ENCODE results near the gene CD8B. TPM values are rescaled to one million over a fixed set of nuclear protein-coding genes. Genes with fewer than 3 reads are reported as not detected.
A peak's percentile ranks its signal among the peaks of the same experiment; 100 is the strongest.
"Not testable (repeated sequence)": the region's sequence is repeated elsewhere in the genome, so short reads cannot be mapped to it uniquely, and the experiment has no call there.

The CD8B gene
- total RNA-seq, 1 donor from 2014 or later, result 2.5 TPM

GRCh38 chr2:86839871-86840548, 21.7 kb downstream of the CD8B start:
- DNase-seq (ENCODE audit: low read depth); H3K4me3 ChIP-seq (ENCODE audit: low read depth, low read length): not testable (repeated sequence)

- not testable (repeated sequence) for DNase-seq (ENCODE audit: low read depth); H3K4me3 ChIP-seq (ENCODE audit: low read depth, low read length)
Observed at GRCh38 chr2:86839455-86839854, 22.2 kb downstream of the CD8B start.

DNA sequence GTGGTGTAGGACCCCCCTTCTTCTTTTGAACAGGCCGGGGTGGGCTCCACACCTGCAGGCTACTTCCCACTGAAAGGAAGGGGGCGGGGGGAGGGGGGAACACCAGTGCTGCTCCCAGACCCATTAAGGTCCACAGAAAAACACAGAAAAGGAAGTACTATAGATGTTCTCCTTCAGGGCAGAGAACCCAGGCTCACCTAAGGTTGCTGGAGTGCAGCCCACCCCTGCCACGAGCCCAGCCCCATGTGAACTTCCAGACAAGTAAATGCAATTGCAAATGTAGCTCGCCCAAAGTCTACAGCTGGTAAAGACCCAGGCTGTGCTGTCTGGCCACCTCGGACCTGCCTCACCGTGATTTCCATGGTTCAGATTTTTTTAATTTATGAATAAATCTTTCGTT, 24.0 kb downstream of the CD8B start:
- H3K4me3 ChIP-seq (ENCODE audit: low read depth, low read length); DNase-seq (ENCODE audit: low read depth): not testable (repeated sequence)

DNA sequence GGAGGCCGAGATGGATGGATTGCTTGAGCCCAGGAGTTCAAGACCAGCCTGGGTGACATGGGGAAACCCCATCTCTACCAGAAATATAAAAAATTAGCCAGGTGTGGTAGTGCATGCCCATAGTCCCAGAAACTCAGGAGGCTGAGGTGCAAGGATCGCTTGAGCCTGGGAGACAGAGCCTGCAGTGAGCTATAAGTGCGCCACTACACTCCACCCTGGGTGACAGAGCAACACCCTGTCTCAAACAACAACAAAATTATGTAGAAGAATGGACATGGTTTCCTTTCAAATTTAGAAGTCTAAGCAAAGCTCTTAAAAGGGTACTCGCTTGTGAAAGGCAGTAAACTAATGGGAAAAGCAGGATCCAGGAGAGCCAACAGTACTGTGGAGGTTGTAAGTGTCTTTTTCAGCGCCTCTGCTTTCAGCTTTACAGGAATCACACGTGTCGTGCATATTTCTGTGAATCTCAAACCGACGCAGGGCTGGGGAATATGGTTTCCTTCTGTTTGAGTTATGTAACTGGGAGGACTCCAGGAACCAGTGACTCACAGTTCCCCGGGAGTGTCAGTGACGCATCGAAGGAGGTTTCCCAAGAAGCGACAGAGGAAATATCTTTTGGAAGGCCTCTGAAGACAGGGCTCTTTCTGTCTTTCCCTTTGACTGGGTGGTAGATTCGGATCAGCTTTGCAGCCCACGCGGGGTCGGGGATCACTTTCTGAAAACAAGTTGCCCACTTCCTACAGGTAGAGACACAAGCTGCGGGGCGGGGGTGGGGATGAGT, 24.6 kb downstream of the CD8B start:
- peak; percentile 7 for DNase-seq (ENCODE audit: low read depth)
- H3K4me3 ChIP-seq (ENCODE audit: low read depth, low read length), result not testable (repeated sequence)

DNA sequence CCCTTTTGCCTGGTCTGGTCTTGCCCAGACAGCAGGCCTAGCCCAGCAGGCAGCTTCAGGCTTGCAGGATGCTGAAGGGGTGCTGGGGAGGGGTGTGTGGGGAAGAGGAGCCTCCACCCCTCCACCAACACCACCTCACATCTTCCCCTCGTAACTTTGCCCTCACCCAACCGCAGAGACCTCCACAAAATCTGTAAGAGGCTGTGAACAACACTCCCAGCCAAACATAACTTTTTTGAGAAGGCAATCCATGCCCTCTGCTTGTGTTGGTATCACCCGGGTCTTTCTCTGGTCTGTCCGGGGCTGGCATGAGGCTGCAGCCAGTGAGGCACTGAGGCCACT, 26.2 kb downstream of the CD8B start:
- not testable (repeated sequence) for DNase-seq (ENCODE audit: low read depth); H3K4me3 ChIP-seq (ENCODE audit: low read depth, low read length)

DNA sequence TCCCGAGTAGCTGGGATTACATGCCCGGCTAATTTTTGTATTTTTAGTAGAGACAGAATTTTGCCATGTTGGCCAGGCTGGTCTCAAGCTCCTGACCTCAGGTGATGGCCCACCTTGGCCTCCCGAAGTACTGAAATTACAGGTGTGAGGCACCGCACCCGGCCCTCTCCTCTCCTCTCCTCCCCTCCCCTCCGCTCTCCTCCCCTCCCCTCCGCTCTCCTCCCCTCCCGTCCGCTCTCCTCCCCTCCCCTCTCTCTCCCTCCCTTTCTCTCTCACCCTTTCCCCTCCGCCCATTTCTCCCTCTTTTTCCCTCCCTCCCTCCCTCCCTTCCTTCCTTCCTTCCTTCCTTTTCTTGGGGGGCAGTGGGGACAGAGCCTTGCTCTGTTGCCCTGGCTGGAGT, 28.4 kb downstream of the CD8B start:
- no peak for DNase-seq (ENCODE audit: low read depth)
- no peak overlapping the region for H3K4me3 ChIP-seq (ENCODE audit: low read depth, low read length)
- no peak for TF ChIP-seq CTCF (conservative IDR thresholded peaks at IDR 0.05; ENCODE audit: low read depth, low read length)

- no peak overlapping the region for H3K4me3 ChIP-seq (ENCODE audit: low read depth, low read length)
- TF ChIP-seq CTCF (conservative IDR thresholded peaks at IDR 0.05; ENCODE audit: low read depth, low read length), result no peak
- DNase-seq (ENCODE audit: low read depth), result no peak
Observed at GRCh38 chr2:86832334-86833096, 29.2 kb downstream of the CD8B start.

DNA sequence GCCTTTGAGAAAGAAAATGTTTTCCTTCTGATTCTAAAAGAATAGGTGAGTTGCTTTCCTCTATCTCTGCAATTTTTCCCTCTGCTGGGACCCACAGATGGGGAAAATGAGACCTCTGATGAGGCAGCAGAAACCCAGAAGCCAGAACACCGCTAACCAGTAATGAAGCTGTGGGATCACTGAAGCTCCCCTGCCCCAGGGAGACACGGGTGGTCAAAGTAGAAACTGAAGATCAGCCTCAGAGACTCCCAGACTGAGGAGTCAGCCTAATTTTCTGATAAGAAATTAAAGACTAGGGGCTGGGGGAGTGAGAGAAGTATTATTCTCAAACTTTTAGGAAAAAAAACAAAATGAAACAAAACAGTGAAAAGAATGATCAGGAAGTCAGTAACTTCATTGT, 30.1 kb downstream of the CD8B start:
- no peak for DNase-seq (ENCODE audit: low read depth)
- H3K4me3 ChIP-seq (ENCODE audit: low read depth, low read length), result no peak overlapping the region
- no peak for TF ChIP-seq CTCF (conservative IDR thresholded peaks at IDR 0.05; ENCODE audit: low read depth, low read length)

DNA sequence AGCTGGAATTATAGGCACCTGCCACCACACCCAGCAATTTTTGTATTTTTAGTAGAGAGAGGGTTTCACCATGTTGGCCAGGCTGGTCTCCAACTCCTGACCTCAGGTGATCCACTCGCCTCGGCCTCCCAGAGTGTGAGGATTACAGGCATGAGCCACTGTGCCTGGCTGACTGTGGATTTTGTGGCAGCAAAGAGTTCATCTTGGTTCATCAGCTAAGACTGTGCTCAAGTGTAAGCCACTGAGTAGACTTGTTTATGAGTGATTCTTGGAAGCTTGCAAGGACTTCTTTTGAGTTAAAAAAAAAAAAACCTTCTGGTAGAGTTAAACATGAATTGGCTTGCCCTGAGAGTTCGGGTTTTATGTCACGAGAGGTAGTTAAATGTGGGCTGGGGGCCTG, 34.7 kb downstream of the CD8B start:
- no peak for DNase-seq (ENCODE audit: low read depth)
- no peak for TF ChIP-seq CTCF (conservative IDR thresholded peaks at IDR 0.05; ENCODE audit: low read depth, low read length)
- H3K4me3 ChIP-seq (ENCODE audit: low read depth, low read length), result no peak overlapping the region

Measured in epithelial cell of proximal tubule (primary cell).